Hepatocyte (in vitro differentiated cells): Measurements from ENCODE around the gene ZNF692. TPM values are rescaled to one million over a fixed set of nuclear protein-coding genes. Genes with fewer than 3 reads are reported as not detected.

Source experiments
- DNase-seq: peaks from one replicate; pipeline ENCODE4 v3.0.0-alpha.2; 2016; ENCODE audit warnings: low spot score
- H2AFZ ChIP-seq: fragments of 200-600 bp; sonication (generic); 2 replicates; pipeline ENCODE4 v1.6.0; 2016; ENCODE audit warnings: antibody characterized with exemption, mild to moderate bottlenecking
- H3K27ac ChIP-seq: fragments of 200-600 bp; sonication (generic); 2 replicates; pipeline ENCODE4 v1.5.1; 2016; ENCODE audit warnings: mild to moderate bottlenecking
- H3K27me3 ChIP-seq: fragments of 200-600 bp; sonication (generic); 2 replicates; pipeline ENCODE4 v1.6.1; 2016
- H3K36me3 ChIP-seq: fragments of 200-600 bp; sonication (generic); replicated peaks from 2 replicates; pipeline ENCODE4 v1.5.1; 2016; ENCODE audit warnings: low read depth; ENCODE audit not compliant: insufficient read depth
- H3K4me1 ChIP-seq: fragments of 200-600 bp; sonication (generic); 2 replicates; pipeline ENCODE4 v1.5.1; 2016; ENCODE audit warnings: mild to moderate bottlenecking, moderate library complexity; ENCODE audit not compliant: insufficient read depth
- H3K4me2 ChIP-seq: fragments of 200-600 bp; sonication (generic); 2 replicates; pipeline ENCODE4 v1.6.0; 2016
- H3K4me3 ChIP-seq: fragments of 200-600 bp; sonication (generic); 2 replicates; pipeline ENCODE4 v1.5.1; 2016; ENCODE audit warnings: mild to moderate bottlenecking
- H3K79me2 ChIP-seq: fragments of 200-600 bp; sonication (generic); 2 replicates; pipeline ENCODE4 v1.6.0; 2017; ENCODE audit warnings: mild to moderate bottlenecking
- H3K9me2 ChIP-seq: fragments of 200-600 bp; sonication (generic); replicated peaks from 2 replicates; pipeline ENCODE4 v1.6.0; 2017; ENCODE audit warnings: mild to moderate bottlenecking; ENCODE audit not compliant: insufficient read depth
- H3K9me3 ChIP-seq: fragments of 200-600 bp; sonication (generic); 2 replicates; pipeline ENCODE4 v1.5.1; 2016; ENCODE audit warnings: low read depth, mild to moderate bottlenecking
- H4K20me1 ChIP-seq: fragments of 200-600 bp; sonication (generic); 2 replicates; pipeline ENCODE4 v1.6.0; 2016; ENCODE audit warnings: mild to moderate bottlenecking; ENCODE audit not compliant: insufficient read depth, poor library complexity, severe bottlenecking
- EZH2 ChIP-seq: fragments of 200-600 bp; sonication (generic); IDR thresholded peaks from 2 replicates; pipeline ENCODE4 v1.6.1; 2016; ENCODE audit warnings: antibody characterized with exemption, mild to moderate bottlenecking, borderline replicate concordance
- EZH2phosphoT487 ChIP-seq: fragments of 200-600 bp; sonication (generic); IDR thresholded peaks from one replicate; pipeline ENCODE4 v1.6.1; 2018; ENCODE audit warnings: antibody characterized with exemption, mild to moderate bottlenecking, low read depth, moderate library complexity; ENCODE audit not compliant: unreplicated experiment, severe bottlenecking
- WGBS: methylation state at CpG from one replicate; pipeline ENCODE4 v1.1.6; 2016; ENCODE audit warnings: low lambda C conversion rate; ENCODE audit errors: missing lambda C conversion rate; 5-methylcytosine and 5-hydroxymethylcytosine counted together
- polyA plus RNA-seq: library from polyadenylated mRNA; unstranded; fragments of >200 nt; fragmentation: Nextera tagmentation; extraction: Ambion mirVana; gene quantifications from 2 replicates; pipeline ENCODE4 v1.2.1, GENCODE V29; 2016
- total RNA-seq: library from RNA; depleted of rRNA; stranded (reverse); fragments of >200 nt; gene quantifications from 2 replicates; pipeline ENCODE4 v1.2.3, GENCODE V29; 2014
- TF ChIP-seq, protein P1 (sequence below): fragments of 200-600 bp; sonication (generic); IDR thresholded peaks from 2 replicates; pipeline ENCODE4 v1.5.1; 2016; ENCODE audit warnings: antibody characterized with exemption, mild to moderate bottlenecking; ENCODE audit not compliant: poor library complexity

Gene ZNF692
- total and polyA plus RNA-seq, 2 experiments from 2014 or later = 42.1 to 60.8 TPM

DNA sequence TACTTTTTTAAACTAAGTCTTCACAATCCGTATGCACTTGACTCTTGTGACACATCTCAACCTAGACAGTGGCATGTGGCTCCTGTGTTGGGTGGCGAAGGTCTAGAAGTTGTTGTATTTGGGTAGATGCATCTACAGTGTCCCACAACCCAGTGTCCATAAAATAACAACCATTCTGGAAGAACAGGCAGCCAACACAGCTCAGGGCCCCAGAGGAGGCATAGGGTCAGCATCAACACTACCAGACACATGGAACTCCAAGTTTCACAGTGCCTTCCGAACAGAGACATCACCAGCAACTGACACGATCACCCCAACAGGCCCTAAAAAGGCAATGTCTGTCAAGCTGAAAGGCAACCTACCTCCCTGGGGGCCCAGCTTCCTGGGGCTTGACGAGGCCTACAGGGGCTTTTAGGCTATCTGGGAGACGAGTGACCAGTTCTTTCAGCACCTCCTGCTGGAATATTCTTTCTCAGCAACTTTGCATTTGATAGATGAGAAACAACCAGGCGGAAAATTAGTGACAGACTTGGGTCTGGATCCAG lies 38.8 kb downstream of the ZNF692 start:
- H3K4me3 ChIP-seq = no peak overlapping the region
- no peaks in the 10 kb centered on the region for H3K9me2 ChIP-seq
- no peaks in the 10 kb centered on the region for H3K9me3 ChIP-seq
- no peak for DNase-seq
- H3K36me3 ChIP-seq = no peaks in the 10 kb centered on the region
- H3K4me1 ChIP-seq = peaks cover 13% of the 10 kb centered on the region
- peaks cover 11% of the 10 kb centered on the region for H4K20me1 ChIP-seq
- no peaks in the 10 kb centered on the region for H3K27me3 ChIP-seq
- H3K79me2 ChIP-seq = peaks cover 64% of the 10 kb centered on the region
- no peak overlapping the region for H3K27ac ChIP-seq
- TF ChIP-seq EZH2phosphoT487 = no peak
- TF ChIP-seq, protein P1, sequence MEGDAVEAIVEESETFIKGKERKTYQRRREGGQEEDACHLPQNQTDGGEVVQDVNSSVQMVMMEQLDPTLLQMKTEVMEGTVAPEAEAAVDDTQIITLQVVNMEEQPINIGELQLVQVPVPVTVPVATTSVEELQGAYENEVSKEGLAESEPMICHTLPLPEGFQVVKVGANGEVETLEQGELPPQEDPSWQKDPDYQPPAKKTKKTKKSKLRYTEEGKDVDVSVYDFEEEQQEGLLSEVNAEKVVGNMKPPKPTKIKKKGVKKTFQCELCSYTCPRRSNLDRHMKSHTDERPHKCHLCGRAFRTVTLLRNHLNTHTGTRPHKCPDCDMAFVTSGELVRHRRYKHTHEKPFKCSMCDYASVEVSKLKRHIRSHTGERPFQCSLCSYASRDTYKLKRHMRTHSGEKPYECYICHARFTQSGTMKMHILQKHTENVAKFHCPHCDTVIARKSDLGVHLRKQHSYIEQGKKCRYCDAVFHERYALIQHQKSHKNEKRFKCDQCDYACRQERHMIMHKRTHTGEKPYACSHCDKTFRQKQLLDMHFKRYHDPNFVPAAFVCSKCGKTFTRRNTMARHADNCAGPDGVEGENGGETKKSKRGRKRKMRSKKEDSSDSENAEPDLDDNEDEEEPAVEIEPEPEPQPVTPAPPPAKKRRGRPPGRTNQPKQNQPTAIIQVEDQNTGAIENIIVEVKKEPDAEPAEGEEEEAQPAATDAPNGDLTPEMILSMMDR = no peak
- no peak for TF ChIP-seq EZH2
- no peak overlapping the region for H3K4me2 ChIP-seq
- no peak overlapping the region for H2AFZ ChIP-seq
- 92% methylated on average over 7 of the region's 7 CpGs for whole genome bisulfite sequencing

GRCh38 chr1:248818505-248819374 lies 40.1 kb downstream of the ZNF692 start:
- Histone ChIP-seq H3K4me2 (no peak overlapping the region), H3K4me1 (peaks cover 3% of the 10 kb centered on the region), H3K9me2 (no peaks in the 10 kb centered on the region), H3K79me2 (peaks cover 50% of the 10 kb centered on the region), H2AFZ (no peak overlapping the region), H3K36me3 (no peaks in the 10 kb centered on the region), H3K27me3 (no peaks in the 10 kb centered on the region), H3K9me3 (no peaks in the 10 kb centered on the region), H3K4me3 (no peak overlapping the region), H3K27ac (no peak overlapping the region), H4K20me1 (peaks cover 11% of the 10 kb centered on the region)
- 93% methylated on average over 5 of the region's 5 CpGs for WGBS
- no peak for DNase-seq
- TF ChIP-seq EZH2 = no peak
- no peak for TF ChIP-seq EZH2phosphoT487
- TF ChIP-seq, protein P1 = no peak

DNA sequence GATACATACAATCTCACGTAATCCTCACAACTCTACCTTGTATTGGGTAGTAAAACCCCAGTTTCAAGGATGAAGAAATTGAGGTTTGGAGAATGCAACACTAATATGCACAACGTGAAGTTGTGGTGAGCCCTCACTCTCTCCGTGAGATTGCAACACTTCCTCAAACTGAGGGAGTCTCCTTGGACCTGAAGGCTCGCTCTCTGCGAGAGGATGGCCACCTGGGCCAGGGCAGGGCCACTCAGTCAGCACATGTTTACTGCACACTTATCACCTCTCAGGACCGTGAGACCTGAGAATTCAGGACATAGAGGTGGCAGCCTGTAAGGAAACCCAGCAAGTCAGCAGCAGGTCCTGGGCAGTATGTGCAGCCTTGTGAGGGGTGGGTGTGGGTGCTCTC lies 41.8 kb downstream of the ZNF692 start:
- Histone ChIP-seq H2AFZ (no peak overlapping the region), H3K4me3 (no peak overlapping the region), H3K4me1 (no peaks in the 10 kb centered on the region), H3K27ac (no peak overlapping the region), H3K4me2 (no peak overlapping the region), H3K9me3 (no peaks in the 10 kb centered on the region), H3K79me2 (peaks cover 34% of the 10 kb centered on the region), H3K36me3 (no peaks in the 10 kb centered on the region), H4K20me1 (peaks cover 9% of the 10 kb centered on the region), H3K27me3 (no peaks in the 10 kb centered on the region), H3K9me2 (no peaks in the 10 kb centered on the region)
- TF ChIP-seq EZH2phosphoT487 (no peak), EZH2 (no peak)
- TF ChIP-seq, protein P1 = no peak
- WGBS = 98% methylated on average over 6 of the region's 6 CpGs
- DNase-seq = no peak
